Measurements from ENCODE around the gene LRRK1. TPM values are rescaled to one million over a fixed set of nuclear protein-coding genes. Genes with fewer than 3 reads are reported as not detected.

LRRK1 gene
- total and polyA plus RNA-seq, 2 of the 4 experiments (the other 2 are of a cell fraction): 3.0 to 5.8 TPM

- H2AFZ ChIP-seq (replicated peaks; ENCODE audit: low read length, poor library complexity): no peak overlapping the region
- no peak overlapping the region for H3K18ac ChIP-seq (ENCODE audit: low read depth, low read length)
- H4K91ac ChIP-seq (ENCODE audit: insufficient read depth, low read depth, low read length): no peak overlapping the region
- H2BK20ac ChIP-seq (ENCODE audit: low read depth, low read length): no peak overlapping the region
- H4K5ac ChIP-seq (ENCODE audit: low read depth, low read length): no peak overlapping the region
- H3K4ac ChIP-seq (ENCODE audit: low read depth, low read length): no peak overlapping the region
- peak overlapping the region; percentile 33 for H2BK5ac ChIP-seq (ENCODE audit: low read depth, low read length, poor library complexity, severe bottlenecking)
- dilution Hi-C loops (cut with HindIII; ENCODE audit: low sequenced_read_pairs, unreplicated experiment): no loop called here
- no peak overlapping the region for H2AK9ac ChIP-seq (replicated peaks; ENCODE audit: low read depth, low read length, poor library complexity)
- POLR2A ChIA-PET (ENCODE audit: unreplicated experiment): no interaction called here
- ATAC-seq (ENCODE audit: low read depth) (no peak), DNase-seq (no peak)
- H3K79me1 ChIP-seq (ENCODE audit: low read depth in 1 of 2, low read length in 2 of 2): no peaks in the 10 kb centered on the region
- no peak overlapping the region for H3K56ac ChIP-seq (ENCODE audit: extremely low read depth, insufficient read depth, low read length)
- CTCF ChIA-PET: interaction anchor here (0.7 kb wide), 1 partner anchor 9 kb away, joined by 3 read pairs; no protein-coding TSS in a partner anchor
- H3K9me3 ChIP-seq (ENCODE audit: control insufficient read depth, insufficient read depth, low read length): no peaks in the 10 kb centered on the region
- in situ Hi-C loops (cut with MboI; ENCODE audit: low sequenced_read_pairs): no loop called here
- TF ChIP-seq, protein P1, sequence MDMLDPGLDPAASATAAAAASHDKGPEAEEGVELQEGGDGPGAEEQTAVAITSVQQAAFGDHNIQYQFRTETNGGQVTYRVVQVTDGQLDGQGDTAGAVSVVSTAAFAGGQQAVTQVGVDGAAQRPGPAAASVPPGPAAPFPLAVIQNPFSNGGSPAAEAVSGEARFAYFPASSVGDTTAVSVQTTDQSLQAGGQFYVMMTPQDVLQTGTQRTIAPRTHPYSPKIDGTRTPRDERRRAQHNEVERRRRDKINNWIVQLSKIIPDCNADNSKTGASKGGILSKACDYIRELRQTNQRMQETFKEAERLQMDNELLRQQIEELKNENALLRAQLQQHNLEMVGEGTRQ (IDR thresholded peaks at IDR 0.05; ENCODE audit: low read depth, low read length): no peak
- TF ChIP-seq BHLHE40 (IDR thresholded peaks at IDR 0.05; ENCODE audit: low read depth, low read length) (no peak), RCOR1 (IDR thresholded peaks at IDR 0.05; ENCODE audit: insufficient replicate concordance, low read length) (no peak), CHD1 (IDR thresholded peaks at IDR 0.05; ENCODE audit: low read depth, low read length) (no peak), SMC3 (IDR thresholded peaks at IDR 0.05; ENCODE audit: low read depth, low read length) (no peak)
- TF ChIP-seq, protein P2, sequence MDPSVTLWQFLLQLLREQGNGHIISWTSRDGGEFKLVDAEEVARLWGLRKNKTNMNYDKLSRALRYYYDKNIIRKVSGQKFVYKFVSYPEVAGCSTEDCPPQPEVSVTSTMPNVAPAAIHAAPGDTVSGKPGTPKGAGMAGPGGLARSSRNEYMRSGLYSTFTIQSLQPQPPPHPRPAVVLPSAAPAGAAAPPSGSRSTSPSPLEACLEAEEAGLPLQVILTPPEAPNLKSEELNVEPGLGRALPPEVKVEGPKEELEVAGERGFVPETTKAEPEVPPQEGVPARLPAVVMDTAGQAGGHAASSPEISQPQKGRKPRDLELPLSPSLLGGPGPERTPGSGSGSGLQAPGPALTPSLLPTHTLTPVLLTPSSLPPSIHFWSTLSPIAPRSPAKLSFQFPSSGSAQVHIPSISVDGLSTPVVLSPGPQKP (IDR thresholded peaks at IDR 0.05; ENCODE audit: borderline replicate concordance, low read depth, low read length): no peak
- no TSS peak for BruUV-seq (replicated peaks)
- intact Hi-C loops (cut with micrococcal nuclease): no loop called here
- H3K14ac ChIP-seq (replicated peaks; ENCODE audit: low read depth, low read length): no peak overlapping the region
- no CpG with 5 or more reads among the region's 1 CpG for WGBS, 2 experiments (ENCODE audit: extremely low coverage in 2 of 2, insufficient read length in 1 of 2)
- no peak overlapping the region for H4K8ac ChIP-seq (ENCODE audit: low read depth in 2 of 2, low read length in 2 of 2)
- peaks cover 3% of the 10 kb centered on the region; the same call in 1 of the 2 replicates for H3K9me1 ChIP-seq (ENCODE audit: insufficient read depth, low read length)
- H4K20me1 ChIP-seq (ENCODE audit: insufficient read depth, low read length): no peaks in the 10 kb centered on the region
- no peak overlapping the region for H3K9ac ChIP-seq (ENCODE audit: low read depth, low read length)
- H3K36me3 ChIP-seq (ENCODE audit: control insufficient read depth, insufficient read depth, low read length): peaks cover 5% of the 10 kb centered on the region; the same call in 1 of the 2 replicates
- no peak overlapping the region for H3K23ac ChIP-seq (ENCODE audit: low read depth, low read length)
- H3K27ac ChIP-seq (ENCODE audit: insufficient read depth, low read length): no peak overlapping the region
- H3K4me1 ChIP-seq (ENCODE audit: control insufficient read depth, insufficient read depth, low read length): peaks cover 6% of the 10 kb centered on the region
- H3K4me3 ChIP-seq (ENCODE audit: insufficient read depth, low read depth, low read length): no peak overlapping the region
- H3K27me3 ChIP-seq (ENCODE audit: control insufficient read depth, insufficient read depth, low read length): no peaks in the 10 kb centered on the region
- H3K4me2 ChIP-seq (ENCODE audit: low read depth, low read length): no peak overlapping the region
- no peak overlapping the region for H2AK5ac ChIP-seq (ENCODE audit: low read depth, low read length)
- H2BK120ac ChIP-seq (ENCODE audit: low read depth, low read length): no peak overlapping the region
- H2BK15ac ChIP-seq (ENCODE audit: low read depth, low read length): no peak overlapping the region
Measured at GRCh38 chr15:100998630-100999029, 79.5 kb downstream of the LRRK1 start.
